ENCODE results near the gene PINLYP. TPM values are rescaled to one million over a fixed set of nuclear protein-coding genes. Genes with fewer than 3 reads are reported as not detected.
A peak's percentile ranks its signal among the peaks of the same experiment; 100 is the strongest.

Gene PINLYP
- total RNA-seq, 1 donor from 2014 or later: 9.5 TPM

DNA sequence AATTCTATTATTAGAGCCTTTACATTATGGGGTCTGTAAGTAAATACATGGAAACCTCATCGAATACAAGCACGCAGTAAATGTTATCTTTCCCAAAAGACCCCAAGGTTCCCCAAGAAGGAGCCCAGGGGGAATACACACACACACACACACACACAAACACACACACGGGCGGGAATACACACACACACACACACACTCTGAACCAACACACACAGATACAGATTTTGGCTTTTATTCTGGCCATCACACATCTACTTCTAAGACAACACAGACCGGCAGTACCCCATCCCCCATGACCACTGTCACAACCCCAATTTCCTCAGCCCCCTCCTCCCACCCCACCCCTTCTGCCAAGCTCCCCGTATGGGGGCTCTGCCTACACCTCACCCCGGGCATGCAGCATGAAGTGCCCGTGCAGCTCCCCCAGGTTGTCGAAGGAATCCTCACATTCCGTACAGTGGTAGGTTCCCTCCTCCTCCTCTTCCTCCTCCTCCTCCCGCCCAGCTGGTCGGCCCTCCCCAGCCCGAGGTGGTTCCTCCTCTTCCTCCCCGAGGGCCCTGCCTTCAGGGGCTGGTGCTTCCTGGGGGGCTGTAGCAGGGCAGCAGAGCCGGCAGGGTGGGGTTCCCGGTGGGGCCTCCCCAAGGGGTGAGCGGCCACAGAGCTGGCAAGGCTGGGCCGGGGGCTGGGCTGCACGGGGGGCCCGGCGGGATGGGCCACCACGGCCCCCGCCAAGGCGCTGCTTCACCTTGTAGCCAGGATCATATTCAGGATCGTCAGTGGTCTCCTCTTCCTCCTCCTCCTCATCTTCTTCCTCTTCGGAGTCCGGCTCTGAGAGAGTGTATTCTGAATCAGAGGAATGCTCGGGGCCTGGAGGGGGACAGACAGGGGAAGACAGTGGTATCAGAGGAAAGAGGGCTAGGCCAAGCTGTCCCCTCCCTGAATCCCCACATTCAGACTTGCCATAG lies 31.9 kb downstream of the PINLYP start:
- Mint-ChIP-seq H3K36me3 (ENCODE audit: low read depth) (peaks cover 15% of the 10 kb centered on the region), H3K27ac (ENCODE audit: unreplicated experiment) (peak overlapping the region; percentile 91)

DNA sequence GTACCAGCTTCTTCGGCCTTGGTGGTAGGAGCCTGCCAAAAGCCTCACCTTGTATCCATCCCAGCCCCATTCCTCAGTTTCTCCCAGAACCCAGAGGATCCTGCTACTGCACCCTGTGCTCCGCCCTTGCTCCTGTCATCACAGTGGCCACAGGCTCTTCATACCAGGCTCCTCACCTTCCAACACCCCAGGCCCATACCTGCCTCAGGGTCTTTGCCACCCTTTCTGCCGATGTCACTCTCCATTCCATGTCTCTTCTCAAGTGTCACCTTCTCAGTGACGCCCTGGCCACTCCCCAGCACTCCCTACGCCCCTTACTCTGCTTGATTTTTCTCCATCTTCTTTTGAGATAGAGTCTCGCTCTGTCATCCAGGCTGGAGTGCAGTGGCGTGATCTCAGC lies 34.3 kb downstream of the PINLYP start:
- Mint-ChIP-seq H3K4me1 (peaks cover 9% of the 10 kb centered on the region), H3K4me3 (no peak overlapping the region), H3K36me3 (ENCODE audit: low read depth) (peaks cover 29% of the 10 kb centered on the region), H3K27ac (ENCODE audit: unreplicated experiment) (no peak overlapping the region), H3K9me3 (peaks cover 5% of the 10 kb centered on the region), H3K27me3 (ENCODE audit: low read depth) (no peaks in the 10 kb centered on the region)
- DNase-seq (ENCODE audit: low read depth, low spot score): no peak
- TF ChIP-seq, protein P1, sequence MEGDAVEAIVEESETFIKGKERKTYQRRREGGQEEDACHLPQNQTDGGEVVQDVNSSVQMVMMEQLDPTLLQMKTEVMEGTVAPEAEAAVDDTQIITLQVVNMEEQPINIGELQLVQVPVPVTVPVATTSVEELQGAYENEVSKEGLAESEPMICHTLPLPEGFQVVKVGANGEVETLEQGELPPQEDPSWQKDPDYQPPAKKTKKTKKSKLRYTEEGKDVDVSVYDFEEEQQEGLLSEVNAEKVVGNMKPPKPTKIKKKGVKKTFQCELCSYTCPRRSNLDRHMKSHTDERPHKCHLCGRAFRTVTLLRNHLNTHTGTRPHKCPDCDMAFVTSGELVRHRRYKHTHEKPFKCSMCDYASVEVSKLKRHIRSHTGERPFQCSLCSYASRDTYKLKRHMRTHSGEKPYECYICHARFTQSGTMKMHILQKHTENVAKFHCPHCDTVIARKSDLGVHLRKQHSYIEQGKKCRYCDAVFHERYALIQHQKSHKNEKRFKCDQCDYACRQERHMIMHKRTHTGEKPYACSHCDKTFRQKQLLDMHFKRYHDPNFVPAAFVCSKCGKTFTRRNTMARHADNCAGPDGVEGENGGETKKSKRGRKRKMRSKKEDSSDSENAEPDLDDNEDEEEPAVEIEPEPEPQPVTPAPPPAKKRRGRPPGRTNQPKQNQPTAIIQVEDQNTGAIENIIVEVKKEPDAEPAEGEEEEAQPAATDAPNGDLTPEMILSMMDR (conservative IDR thresholded peaks at IDR 0.05): no peak

More for the DNA sequence above, 31.9 kb downstream of the PINLYP start:
- peaks cover 9% of the 10 kb centered on the region for H3K4me1 Mint-ChIP-seq
- H3K27me3 Mint-ChIP-seq (ENCODE audit: low read depth): no peaks in the 10 kb centered on the region
- TF ChIP-seq, protein P1 (conservative IDR thresholded peaks at IDR 0.05): no peak
- H3K4me3 Mint-ChIP-seq: no peak overlapping the region
- H3K9me3 Mint-ChIP-seq: peaks cover 2% of the 10 kb centered on the region
- DNase-seq (ENCODE audit: low read depth, low spot score): no peak

DNA sequence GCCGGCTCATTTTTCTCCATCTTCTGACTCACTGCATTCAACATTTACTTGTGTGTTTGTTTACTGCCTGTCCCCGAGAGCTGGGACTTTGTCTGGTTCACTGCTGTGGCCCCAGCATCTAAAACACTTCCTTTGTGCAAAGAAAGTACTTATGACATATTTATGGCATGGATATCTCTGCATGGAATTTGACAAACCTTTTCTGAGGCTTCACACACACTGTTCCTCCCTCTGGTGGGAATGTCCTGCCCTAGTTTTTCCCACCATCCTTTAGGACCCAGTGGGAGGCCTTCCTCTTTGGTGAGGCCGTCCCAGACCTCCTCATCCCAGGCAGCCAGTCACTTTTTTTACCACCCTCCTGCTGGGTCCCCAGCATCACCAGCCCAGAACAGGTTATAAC lies 34.9 kb downstream of the PINLYP start:
- Mint-ChIP-seq H3K27me3 (ENCODE audit: low read depth) (no peaks in the 10 kb centered on the region), H3K4me1 (peaks cover 9% of the 10 kb centered on the region), H3K27ac (ENCODE audit: unreplicated experiment) (peak overlapping the region; percentile 93), H3K9me3 (peaks cover 5% of the 10 kb centered on the region), H3K36me3 (ENCODE audit: low read depth) (peaks cover 29% of the 10 kb centered on the region), H3K4me3 (peak overlapping the region; percentile 31)
- TF ChIP-seq, protein P1 (conservative IDR thresholded peaks at IDR 0.05): no peak
- no peak for DNase-seq (ENCODE audit: low read depth, low spot score)

- peaks cover 19% of the 10 kb centered on the region for H3K4me1 Mint-ChIP-seq
- peaks cover 29% of the 10 kb centered on the region for H3K36me3 Mint-ChIP-seq (ENCODE audit: low read depth)
- no peak for DNase-seq (ENCODE audit: low read depth, low spot score)
- TF ChIP-seq, protein P1 (conservative IDR thresholded peaks at IDR 0.05): no peak
- no peaks in the 10 kb centered on the region for H3K27me3 Mint-ChIP-seq (ENCODE audit: low read depth)
- peak within 1 kb of the TSS; percentile 14 for H3K4me3 Mint-ChIP-seq
- H3K27ac Mint-ChIP-seq (ENCODE audit: unreplicated experiment): peak within 1 kb of the TSS; percentile 93
- peaks cover 5% of the 10 kb centered on the region for H3K9me3 Mint-ChIP-seq
Observed at GRCh38 chr19:43611788-43612187, 36.2 kb downstream of the PINLYP start, which contains the start of gene SRRM5. Gene SRRM5 (plus strand): TSS chr19:43612088. CDS start chr19:43612122, 34 bp downstream.

- no peak overlapping the region for H3K4me3 Mint-ChIP-seq
- DNase-seq (ENCODE audit: low read depth, low spot score): no peak
- peaks cover 19% of the 10 kb centered on the region for H3K4me1 Mint-ChIP-seq
- H3K36me3 Mint-ChIP-seq (ENCODE audit: low read depth): peaks cover 26% of the 10 kb centered on the region
- TF ChIP-seq, protein P1 (conservative IDR thresholded peaks at IDR 0.05): no peak
- peaks cover 5% of the 10 kb centered on the region for H3K9me3 Mint-ChIP-seq
- H3K27ac Mint-ChIP-seq (ENCODE audit: unreplicated experiment): no peak overlapping the region
- no peaks in the 10 kb centered on the region for H3K27me3 Mint-ChIP-seq (ENCODE audit: low read depth)
Observed at GRCh38 chr19:43612374-43612773, 36.8 kb downstream of the PINLYP start.

Measured in neural crest cell (in vitro differentiated cells).